ENCODE measurements around the gene IPO9. TPM values are rescaled to one million over a fixed set of nuclear protein-coding genes. Genes with fewer than 3 reads are reported as not detected.

Gene IPO9
- total and polyA plus RNA-seq, 10 of the 15 experiments (the other 5 are each of a cell fraction or from before 2014, with no cell fraction given), result 19.1 to 77.3 (median 34.1) TPM

DNA sequence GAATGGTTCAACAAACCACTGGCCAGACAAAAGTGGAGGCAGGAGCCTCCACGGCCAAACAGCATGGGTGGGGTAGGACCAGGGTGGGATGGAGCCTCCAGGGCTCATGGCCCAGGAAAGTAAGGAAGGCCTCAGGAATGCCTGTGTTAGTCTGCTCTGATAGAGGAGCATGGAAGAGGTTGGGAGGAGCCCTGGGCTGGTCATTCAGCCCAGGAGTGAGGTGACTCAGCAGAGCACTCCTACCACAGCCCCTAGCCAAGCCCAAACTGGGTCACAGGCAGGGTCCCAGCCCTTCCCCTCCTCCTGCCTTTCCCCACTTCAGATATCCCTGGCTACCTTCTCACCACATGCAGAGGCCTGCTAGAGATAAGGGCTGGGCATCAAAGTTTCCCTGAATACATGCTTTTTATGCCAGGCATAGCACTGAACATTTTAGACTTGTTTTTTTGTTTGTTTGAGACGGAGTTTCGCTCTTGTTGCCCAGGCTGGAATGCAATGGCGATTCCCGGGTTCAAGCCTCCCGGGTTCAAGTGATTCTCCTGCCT lies 56.6 kb downstream of the IPO9 start:
- Histone ChIP-seq H3K36me3 (ENCODE audit: control insufficient read depth in 2 of 2, insufficient read depth in 2 of 2, low read length in 1 of 2) (no peaks in the 10 kb centered on the region; a peak in 1 of 4 replicates), H3K9me3 (replicated peaks; ENCODE audit: control insufficient read depth, insufficient read depth, low read length) (no peaks in the 10 kb centered on the region), H3K79me2 (ENCODE audit: control insufficient read depth, insufficient read depth, low read length) (no peaks in the 10 kb centered on the region), H3K27me3 (replicated peaks in 1 of 2; ENCODE audit: control insufficient read depth in 2 of 2, insufficient read depth in 2 of 2, low read length in 1 of 2) (peaks cover 2 to 11% of the 10 kb centered on the region in 2 experiments; a peak in 3 of 4 replicates), H3K9ac (ENCODE audit: control insufficient read depth, insufficient read depth, low read length) (no peak overlapping the region), H4K20me1 (ENCODE audit: control insufficient read depth, insufficient read depth) (no peaks in the 10 kb centered on the region), H3K4me2 (ENCODE audit: control insufficient read depth, insufficient read depth) (no peak overlapping the region), H3K4me1 (ENCODE audit: control insufficient read depth, insufficient read depth, low read length) (peaks cover 5% of the 10 kb centered on the region; the same call in 1 of the 2 replicates), H3K4me3 (no peak overlapping the region), H3K27ac (ENCODE audit: control insufficient read depth, insufficient read depth) (no peak overlapping the region), H2AFZ (ENCODE audit: control insufficient read depth, low read depth, low read length) (no peak overlapping the region)
- TF ChIP-seq, protein P1, sequence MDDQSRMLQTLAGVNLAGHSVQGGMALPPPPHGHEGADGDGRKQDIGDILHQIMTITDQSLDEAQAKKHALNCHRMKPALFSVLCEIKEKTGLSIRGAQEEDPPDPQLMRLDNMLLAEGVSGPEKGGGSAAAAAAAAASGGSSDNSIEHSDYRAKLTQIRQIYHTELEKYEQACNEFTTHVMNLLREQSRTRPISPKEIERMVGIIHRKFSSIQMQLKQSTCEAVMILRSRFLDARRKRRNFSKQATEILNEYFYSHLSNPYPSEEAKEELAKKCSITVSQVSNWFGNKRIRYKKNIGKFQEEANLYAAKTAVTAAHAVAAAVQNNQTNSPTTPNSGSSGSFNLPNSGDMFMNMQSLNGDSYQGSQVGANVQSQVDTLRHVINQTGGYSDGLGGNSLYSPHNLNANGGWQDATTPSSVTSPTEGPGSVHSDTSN (IDR thresholded peaks at IDR 0.05; ENCODE audit: insufficient replicate concordance, low read depth, low read length), result no peak
- TF ChIP-seq TAF1 (IDR thresholded peaks at IDR 0.05; ENCODE audit: borderline replicate concordance, low read depth, low read length), result no peak
- no peak for TF ChIP-seq GATAD2B (conservative IDR thresholded peaks at IDR 0.05; ENCODE audit: low read depth)
- TF ChIP-seq, protein P2, sequence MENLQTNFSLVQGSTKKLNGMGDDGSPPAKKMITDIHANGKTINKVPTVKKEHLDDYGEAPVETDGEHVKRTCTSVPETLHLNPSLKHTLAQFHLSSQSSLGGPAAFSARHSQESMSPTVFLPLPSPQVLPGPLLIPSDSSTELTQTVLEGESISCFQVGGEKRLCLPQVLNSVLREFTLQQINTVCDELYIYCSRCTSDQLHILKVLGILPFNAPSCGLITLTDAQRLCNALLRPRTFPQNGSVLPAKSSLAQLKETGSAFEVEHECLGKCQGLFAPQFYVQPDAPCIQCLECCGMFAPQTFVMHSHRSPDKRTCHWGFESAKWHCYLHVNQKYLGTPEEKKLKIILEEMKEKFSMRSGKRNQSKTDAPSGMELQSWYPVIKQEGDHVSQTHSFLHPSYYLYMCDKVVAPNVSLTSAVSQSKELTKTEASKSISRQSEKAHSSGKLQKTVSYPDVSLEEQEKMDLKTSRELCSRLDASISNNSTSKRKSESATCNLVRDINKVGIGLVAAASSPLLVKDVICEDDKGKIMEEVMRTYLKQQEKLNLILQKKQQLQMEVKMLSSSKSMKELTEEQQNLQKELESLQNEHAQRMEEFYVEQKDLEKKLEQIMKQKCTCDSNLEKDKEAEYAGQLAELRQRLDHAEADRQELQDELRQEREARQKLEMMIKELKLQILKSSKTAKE (IDR thresholded peaks at IDR 0.05; ENCODE audit: low read depth, poor library complexity, severe bottlenecking), result no peak
- TF ChIP-seq JUNB (IDR thresholded peaks at IDR 0.05), result no peak
- TF ChIP-seq MEF2A (IDR thresholded peaks at IDR 0.05; ENCODE audit: insufficient read depth, low read depth, low read length), result no peak
- TF ChIP-seq, protein P3, sequence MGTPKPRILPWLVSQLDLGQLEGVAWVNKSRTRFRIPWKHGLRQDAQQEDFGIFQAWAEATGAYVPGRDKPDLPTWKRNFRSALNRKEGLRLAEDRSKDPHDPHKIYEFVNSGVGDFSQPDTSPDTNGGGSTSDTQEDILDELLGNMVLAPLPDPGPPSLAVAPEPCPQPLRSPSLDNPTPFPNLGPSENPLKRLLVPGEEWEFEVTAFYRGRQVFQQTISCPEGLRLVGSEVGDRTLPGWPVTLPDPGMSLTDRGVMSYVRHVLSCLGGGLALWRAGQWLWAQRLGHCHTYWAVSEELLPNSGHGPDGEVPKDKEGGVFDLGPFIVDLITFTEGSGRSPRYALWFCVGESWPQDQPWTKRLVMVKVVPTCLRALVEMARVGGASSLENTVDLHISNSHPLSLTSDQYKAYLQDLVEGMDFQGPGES (IDR thresholded peaks at IDR 0.05), result no peak
- TF ChIP-seq, protein P4, sequence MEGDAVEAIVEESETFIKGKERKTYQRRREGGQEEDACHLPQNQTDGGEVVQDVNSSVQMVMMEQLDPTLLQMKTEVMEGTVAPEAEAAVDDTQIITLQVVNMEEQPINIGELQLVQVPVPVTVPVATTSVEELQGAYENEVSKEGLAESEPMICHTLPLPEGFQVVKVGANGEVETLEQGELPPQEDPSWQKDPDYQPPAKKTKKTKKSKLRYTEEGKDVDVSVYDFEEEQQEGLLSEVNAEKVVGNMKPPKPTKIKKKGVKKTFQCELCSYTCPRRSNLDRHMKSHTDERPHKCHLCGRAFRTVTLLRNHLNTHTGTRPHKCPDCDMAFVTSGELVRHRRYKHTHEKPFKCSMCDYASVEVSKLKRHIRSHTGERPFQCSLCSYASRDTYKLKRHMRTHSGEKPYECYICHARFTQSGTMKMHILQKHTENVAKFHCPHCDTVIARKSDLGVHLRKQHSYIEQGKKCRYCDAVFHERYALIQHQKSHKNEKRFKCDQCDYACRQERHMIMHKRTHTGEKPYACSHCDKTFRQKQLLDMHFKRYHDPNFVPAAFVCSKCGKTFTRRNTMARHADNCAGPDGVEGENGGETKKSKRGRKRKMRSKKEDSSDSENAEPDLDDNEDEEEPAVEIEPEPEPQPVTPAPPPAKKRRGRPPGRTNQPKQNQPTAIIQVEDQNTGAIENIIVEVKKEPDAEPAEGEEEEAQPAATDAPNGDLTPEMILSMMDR (IDR thresholded peaks at IDR 0.05 in 2 of 3, conservative IDR thresholded peaks at IDR 0.05 in 1 of 3; ENCODE audit: control insufficient read depth in 2 of 3, extremely low read depth in 1 of 3, insufficient read depth in 1 of 3, low read depth in 3 of 3, low read length in 3 of 3), result no peak
- TF ChIP-seq TCF12 (IDR thresholded peaks at IDR 0.05; ENCODE audit: low read depth, low read length), result no peak
- no peak for TF ChIP-seq NBN (IDR thresholded peaks at IDR 0.05)
- TF ChIP-seq FOS (IDR thresholded peaks at IDR 0.05; ENCODE audit: borderline replicate concordance, extremely low read depth, insufficient read length), result no peak
- TF ChIP-seq CREB1 (IDR thresholded peaks at IDR 0.05; ENCODE audit: low read depth), result no peak
- ChIA-PET CTCF (interaction anchor here (2.4 to 9.1 kb wide), 2 partner anchors 8 to 10 kb away, joined by 24 to 99 read pairs; no protein-coding TSS in a partner anchor), SMC1A (ENCODE audit: uncharacterized antibody, unreplicated experiment) (interaction anchor here (1.4 to 1.5 kb wide), 2 partner anchors 8 to 10 kb away, joined by 4 to 5 read pairs; no protein-coding TSS in a partner anchor), POLR2A (no interaction called here), RAD21 (ENCODE audit: unreplicated experiment) (interaction anchor here (1.3 kb wide), 1 partner anchor 10 kb away, joined by 5 read pairs; no protein-coding TSS in a partner anchor)
- no peak for DNase-seq (ENCODE audit: low read depth, low spot score)
- no peak for FAIRE-seq
- BruUV-seq (replicated peaks), result no TSS peak
- in situ Hi-C loops (cut with MboI), result no loop called here
- intact Hi-C loops (cut with micrococcal nuclease; ENCODE audit: unreplicated experiment), result no loop called here
- no peak for ATAC-seq
- 46% methylated on average over 6 of the region's 6 CpGs for WGBS (ENCODE audit: insufficient coverage, insufficient replicate concordance, low lambda C conversion rate, missing lambda C conversion rate)

All from GM12878 (cell line).